Measurements from ENCODE around the gene USP44.
A peak's percentile ranks its signal among the peaks of the same experiment; 100 is the strongest.

The USP44 gene

DNA sequence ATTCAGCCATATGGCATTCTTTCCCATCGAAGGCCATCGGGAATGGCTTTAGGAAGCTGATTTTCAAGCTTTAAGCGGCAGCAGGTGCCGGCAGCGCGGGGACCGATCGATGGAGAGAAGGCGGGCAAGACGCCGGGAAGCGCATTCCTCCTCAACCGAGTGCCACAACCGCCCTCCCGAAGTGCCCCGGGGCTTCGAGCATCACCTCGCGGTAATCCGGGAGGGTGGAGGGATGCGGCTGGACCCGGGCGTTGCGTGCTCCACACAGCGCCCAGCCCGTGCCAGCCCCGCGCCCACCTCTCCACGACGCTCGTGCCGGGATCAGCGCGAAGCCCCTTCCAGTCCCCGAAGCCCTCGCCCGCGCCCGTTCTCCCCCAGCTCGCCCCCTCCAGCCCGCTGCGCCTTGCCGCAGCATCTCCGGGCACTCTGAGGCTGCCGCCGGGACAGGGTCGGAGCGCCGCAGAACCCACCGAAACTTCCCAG is 3.2 kb downstream of the USP44 start:
- DNase-seq (ENCODE audit: low spot score), result peak; percentile 62

DNA sequence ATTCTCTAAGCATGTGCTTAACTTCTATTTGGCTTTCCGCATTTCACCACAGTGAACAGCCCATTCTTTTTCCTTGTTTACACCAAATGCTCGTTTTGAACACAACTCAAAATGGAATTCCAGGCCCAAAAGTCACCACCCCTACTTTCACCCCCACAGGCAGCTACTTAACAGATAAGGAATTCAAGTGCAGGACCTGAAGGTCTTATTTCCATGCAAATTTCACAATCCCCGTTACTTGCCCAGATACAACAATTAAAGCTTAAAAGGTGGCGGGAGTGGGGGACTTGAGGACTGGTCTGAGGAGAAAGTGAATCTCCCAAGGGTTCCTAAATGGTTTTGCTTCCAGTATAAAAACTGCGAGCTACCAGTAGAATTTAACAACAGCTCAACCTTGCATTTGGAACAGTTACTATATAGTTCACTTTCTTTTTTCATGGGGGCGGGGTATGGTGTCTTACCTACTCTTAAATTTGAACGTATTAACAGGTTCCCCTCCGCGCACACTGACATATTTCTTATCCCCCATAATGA is 3.7 kb downstream of the USP44 start:
- DNase-seq (ENCODE audit: low spot score), result no peak

DNA sequence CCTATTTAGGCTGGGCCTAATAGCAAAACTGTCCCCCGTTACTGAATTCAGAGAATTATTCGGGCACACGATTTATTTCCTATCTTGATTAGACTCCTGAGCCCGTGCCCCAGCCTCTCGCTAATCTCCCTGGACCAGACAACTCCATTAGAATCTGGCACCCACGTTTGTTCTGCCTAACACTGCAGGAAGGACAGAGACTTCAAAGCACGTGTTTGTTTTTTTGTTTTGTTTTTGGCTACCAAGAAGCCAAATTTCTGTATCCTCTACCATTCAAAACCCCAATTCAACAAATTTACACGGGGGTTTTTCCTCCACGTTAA is 4.8 kb downstream of the USP44 start:
- no peak for DNase-seq (ENCODE audit: low spot score)

DNA sequence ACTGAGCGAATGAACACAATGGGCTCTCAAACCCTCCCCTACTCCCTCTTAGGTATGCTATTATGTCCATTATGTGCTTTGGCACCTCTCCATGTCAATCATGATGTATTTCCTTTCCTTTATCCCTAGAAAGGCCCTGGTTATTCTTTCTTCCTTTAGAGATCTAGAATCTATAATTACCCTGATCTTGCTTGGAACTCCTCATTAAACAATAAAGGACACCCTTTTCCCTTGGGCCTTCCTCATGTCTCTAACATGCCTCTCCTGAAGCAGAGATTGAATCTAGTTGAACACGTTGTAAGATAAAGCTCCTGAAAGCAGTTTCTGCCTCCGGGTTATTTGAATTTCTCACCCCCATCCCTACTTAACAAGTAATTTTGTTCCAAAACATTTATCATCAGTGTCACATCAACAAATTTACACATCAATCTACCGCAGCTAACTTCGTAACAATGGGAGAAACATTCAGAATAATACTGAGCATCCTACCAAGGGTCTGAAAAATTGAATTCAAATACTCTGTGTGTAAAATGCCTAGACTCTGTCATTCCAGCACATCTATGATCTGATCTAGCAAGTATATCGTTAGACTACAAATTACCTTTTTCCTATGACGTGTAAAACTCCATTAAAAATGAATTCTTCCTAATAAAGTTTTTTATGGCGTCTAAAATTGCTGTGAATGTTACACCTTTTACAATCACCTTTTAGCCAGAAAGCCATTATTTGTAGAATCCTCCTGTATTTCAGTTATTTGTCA is 5.4 kb downstream of the USP44 start:
- DNase-seq (ENCODE audit: low spot score), result no peak

DNA sequence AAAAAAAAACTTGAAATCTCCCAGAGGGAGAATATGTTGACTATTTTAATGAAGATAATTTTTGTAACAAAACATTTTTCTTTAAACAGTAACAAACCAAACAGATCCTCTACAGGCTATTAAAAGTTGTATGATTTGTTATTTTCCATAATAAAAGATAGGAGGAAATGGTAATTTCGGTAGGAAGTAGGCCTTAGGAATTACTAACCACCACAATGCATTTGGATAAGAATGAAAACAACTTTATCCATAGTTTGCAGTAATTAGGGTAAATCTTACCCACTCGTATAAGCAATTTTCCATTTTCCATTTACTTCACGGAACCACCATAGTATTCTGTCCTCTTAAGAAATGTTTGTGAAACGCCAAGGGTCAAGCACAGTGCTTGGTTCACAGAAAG is 6.0 kb downstream of the USP44 start:
- DNase-seq (ENCODE audit: low spot score), result no peak

DNA sequence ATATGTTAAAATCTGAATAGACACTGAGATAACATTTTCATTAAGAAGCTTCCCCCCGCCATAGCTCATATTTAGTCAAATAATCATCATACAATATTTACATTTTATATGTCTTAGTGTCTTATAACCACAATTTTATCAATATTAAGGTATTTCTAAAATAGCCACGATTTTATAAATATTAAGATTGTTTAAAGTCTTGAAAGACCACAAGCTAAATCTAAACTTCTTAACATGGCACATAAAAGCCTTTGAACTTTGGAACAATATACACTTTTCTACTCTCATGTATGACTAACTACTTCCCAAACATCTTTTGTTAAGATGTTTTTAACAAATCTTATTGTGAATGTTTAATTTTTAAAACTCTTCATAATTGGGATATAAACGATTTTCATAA is 6.5 kb downstream of the USP44 start:
- no peak for DNase-seq (ENCODE audit: low spot score)

DNA sequence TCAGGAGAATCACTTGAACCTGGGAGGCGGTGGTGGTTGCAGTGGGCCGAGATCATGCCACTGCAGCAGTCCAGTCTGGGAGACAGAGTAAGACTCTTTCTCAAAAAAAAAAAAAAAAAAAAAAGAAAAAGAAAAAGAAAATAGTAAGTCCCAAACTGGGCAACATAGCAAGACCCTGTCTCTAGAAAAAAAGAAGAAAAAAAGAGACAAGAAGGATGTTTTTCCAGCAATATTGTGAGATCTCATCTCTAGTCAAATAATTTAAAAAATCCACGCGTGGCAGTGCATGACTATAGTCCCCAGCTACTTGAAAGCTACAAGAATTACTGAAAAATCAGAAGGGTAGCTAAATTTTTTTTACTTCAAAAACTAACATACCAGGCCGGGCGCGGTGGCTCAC is 8.0 kb downstream of the USP44 start:
- no peak for DNase-seq (ENCODE audit: low spot score)

DNA sequence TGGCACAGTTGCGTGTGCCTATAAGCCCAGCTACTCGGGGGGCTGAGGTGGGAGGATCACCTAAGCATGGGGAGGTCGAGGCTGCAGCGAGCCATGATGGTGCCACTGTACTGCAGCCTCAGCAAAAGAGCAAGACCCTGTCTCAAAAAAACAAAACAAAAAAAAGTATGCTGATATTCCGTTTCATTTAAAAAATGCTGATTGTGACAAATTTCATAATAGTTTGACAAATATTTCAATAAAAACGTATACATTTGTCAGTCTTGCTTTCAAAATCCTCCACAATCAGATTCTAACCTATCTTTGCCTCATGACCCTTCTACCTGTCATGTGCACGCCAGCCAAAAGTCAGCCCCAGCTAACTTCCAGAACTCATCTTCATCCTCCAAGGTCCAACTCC is 9.8 kb downstream of the USP44 start:
- no peak for DNase-seq (ENCODE audit: low spot score)

DNA sequence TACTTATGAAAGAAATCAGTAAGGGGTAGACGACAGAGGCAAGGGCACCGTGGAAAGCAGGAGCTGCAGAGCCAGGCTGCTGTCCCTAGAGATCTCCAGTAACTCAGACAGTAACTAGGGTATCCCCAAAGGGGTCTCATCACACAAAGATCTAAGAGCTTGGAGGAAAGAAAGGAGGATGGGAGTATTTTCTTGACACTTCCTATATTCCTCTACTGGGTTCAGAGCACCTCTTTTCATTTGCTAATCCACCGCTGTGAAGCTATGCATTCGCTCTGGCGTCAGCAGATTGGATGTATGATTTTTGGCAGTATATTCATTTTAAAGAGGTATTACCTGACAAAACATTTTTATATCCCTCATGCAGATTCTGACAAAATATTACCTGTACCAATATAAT is 12.6 kb downstream of the USP44 start:
- DNase-seq (ENCODE audit: low spot score), result no peak

DNA sequence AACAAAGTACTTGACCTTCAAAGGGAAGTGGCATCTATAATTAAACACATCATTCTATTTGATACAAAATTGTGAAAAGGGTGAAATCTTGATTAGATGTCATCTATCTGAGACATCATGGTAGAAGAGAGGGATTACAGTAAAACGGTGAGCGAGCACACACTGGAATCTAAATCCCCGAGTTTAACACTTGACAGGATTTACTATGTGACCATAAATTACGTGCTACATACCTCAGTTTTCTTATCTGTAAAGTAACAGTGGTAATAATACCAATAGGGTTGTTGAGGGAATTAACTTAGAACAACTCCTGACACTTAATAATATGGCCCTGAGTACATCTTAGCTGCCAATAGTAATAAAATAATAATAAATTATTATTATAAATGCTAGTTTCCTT is 13.3 kb downstream of the USP44 start:
- no peak for DNase-seq (ENCODE audit: low spot score)

DNA sequence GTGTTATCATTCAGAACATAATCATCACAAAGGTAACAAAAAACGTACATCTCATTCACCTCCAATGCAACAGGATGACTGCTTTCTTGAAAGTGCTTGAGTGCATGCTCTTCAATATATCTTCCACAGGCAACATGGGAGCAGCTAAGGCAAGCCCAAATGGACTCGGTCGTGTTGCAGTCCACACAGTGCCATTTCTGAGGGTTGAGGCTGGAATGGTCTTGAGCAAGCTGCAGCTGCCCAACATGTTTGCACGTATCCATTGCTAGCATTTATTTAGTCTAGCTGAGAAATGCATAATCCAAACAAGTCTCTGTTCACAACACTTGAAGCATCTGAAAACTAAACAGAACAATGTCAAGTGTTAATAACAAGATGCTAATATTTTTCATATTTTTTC is 17.3 kb downstream of the USP44 start:
- no peak for DNase-seq (ENCODE audit: low spot score)

DNA sequence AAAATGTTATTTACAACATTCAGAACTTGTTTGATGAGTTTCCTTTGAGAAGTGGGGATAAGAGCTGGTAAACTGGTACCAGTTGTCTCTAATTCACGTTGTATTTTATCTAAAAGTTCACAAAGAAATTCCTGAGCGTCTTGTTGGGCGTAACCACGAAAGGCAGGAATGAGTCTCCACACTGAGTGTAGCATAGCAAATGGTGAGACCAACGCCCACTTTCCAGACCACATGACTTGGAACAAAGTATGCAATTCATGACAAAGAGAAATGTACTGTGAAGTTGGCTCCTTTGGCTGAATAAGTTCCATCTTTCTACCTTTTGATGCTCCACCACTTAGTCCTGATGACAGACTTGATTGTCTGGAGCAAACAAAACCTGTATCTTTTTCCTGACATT is 18.4 kb downstream of the USP44 start:
- DNase-seq (ENCODE audit: low spot score), result no peak

DNA sequence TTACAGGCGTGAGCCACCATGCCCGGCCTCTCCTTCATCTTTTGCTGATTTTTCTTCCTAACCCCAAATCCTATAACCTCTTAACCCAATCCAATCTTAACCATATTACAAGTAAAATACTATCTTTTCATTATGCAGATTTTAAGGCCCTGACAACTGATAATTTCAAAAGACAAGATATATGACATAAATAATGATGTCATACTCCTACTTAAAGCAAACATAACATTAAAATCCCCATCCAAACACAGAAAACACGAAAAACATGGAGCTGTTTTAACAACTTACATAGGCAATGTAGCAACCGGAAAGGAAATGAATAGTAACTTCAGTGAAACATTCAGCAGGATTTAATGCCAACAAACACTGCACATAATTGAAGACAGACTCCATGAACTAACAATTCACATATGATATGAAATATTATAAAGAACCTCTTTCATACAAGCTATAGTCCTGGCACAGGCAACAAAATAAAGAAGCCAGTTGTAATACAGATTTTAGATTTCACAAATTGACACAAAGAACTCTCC is 21.5 kb downstream of the USP44 start:
- no peak for DNase-seq (ENCODE audit: low spot score)

DNA sequence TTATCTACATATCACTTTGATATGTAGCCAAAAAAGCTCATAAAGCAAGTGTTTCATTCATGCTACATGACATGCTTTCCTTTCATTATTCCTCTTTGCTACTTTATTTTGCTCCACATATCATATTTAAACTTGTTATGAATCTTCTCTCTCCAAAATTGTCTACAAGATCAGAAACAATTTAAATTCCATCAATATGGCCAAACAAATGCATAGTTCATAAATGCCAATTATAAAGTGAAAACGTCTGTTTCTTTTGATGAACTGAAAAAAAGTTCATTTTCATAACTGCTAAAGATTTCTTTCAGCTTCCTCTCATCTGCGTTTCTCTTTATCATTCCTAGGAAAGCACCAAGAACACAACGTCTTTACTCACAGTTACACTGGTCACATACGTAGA is 22.8 kb downstream of the USP44 start:
- DNase-seq (ENCODE audit: low spot score), result no peak

DNA sequence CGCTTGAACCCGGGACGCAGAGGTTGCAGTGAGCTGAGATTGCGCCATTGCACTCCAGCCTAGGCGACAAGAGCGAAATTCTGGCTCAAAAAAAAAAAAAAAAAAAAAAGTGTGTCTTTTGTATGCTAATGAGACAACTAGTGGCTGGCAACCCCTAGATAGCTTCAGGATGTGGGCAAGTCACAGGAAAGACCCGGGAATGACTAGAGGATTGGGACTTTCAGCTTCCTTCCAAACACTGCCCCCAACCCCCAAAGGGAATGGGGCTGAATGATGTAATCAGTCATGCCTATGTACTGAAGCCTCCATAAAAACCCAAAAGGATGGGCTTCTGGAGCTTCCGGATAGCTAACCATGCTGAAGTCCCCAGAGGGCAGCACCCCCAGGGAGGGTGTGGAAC is 28.6 kb downstream of the USP44 start:
- DNase-seq (ENCODE audit: low spot score), result no peak

DNA sequence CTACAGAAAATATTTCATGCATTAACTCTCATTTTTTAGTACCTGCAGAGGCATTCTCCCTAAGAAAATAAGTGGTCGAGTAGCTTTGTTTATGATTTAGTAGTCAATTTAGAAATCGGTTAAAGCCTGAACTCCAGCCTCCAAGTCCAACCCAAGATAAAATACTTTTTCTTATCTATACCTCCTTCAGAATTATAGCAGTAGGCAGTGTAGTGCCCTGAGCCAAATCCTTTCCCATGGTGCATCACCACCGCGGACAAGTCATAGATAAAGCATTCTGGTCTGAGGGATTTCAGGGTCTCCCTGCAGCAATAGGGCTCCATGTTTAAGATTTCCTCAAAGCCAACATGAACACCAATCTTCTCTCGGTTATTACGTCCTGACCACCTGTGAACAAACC is 30.5 kb downstream of the USP44 start:
- no peak for DNase-seq (ENCODE audit: low spot score)

DNA sequence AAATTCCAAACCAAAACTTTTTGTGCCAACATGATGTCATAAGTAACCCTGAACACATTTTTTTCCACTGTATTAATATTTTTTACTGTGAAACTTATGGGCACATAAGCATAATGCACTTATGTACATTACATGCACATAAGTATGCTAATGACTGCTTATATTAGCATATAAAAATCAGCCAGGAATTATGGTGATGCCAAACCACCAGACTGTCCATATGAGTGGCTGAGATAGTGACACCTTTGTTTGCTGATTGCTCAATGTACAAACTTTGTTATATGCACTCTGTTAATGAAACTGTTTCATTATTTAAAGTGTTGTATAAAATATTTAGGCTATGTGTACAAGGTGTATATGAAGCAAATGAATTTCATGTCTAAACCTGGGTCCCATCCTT is 32.3 kb downstream of the USP44 start:
- no peak for DNase-seq (ENCODE audit: low spot score)

DNA sequence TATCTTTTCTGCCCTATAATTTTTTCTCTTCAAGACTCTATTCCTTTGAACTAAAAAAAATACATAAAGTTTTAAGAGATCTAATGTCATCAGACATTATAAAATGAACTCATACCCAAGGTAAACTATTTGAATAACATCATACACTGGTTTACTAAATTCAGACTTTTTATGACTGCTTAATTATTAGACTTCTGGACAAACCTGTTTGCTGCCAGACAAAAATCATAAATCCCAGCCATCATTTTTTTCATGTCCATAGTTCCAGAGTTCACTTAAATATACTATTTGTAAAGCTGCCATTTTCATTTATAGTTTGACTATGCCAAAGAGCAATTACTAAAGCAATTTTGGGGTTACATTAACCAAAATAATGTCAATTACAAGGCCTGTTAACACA is 34.0 kb downstream of the USP44 start:
- DNase-seq (ENCODE audit: low spot score), result no peak

DNA sequence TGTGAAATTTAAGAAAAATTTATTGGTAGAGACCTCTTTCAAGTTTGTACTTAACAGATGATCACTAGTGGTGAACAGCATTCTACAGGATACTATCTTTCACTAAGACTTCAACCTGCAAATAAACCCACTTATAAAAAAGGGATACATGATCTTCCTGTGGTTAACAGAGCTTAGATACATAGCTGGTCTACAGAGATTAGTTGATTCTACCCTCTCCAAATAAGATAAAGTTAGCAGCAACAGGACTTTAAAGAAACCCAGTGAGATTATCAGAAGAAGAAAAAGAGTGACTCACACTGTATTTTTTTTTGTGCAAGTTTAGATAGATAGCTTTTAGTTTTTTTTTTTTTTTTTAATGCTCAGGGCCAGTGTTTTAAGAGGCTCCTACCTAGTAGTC is 34.5 kb downstream of the USP44 start:
- DNase-seq (ENCODE audit: low spot score), result no peak

DNA sequence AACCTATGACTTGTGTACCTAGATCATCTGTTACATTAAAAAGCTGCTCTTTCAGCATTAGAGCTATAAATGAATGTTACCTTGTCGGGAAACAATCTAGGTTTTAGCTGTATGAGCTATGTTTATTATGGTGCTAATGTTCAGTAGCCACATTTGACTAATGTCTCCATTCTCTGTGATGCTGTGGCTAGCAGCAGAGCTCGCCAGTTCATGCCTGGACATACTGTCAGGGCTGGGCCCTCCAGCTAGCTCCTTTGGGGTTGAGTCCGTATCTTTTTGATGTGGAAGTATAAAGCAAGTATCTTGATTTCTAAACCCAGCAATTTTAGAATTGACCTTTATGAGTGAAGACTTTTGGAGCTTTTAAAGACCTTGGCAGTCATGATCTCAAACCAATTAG is 36.1 kb downstream of the USP44 start:
- no peak for DNase-seq (ENCODE audit: low spot score)

DNA sequence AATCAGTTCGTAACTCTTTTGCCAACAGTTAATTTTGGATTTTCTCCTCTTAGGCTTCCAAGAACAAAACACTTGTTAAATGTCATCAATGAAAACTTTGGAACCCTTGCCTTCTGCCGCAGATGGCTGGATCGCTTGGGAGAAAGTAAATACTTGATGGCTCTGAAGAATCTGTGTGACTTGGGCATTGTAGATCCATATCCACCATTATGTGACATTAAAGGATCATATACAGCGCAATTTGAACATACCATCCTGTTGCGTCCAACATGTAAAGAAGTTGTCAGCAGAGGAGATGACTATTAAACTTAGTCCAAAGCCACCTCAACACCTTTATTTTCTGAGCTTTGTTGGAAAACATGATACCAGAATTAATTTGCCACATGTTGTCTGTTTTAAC is 37.7 kb downstream of the USP44 start:
- no peak for DNase-seq (ENCODE audit: low spot score)

DNA sequence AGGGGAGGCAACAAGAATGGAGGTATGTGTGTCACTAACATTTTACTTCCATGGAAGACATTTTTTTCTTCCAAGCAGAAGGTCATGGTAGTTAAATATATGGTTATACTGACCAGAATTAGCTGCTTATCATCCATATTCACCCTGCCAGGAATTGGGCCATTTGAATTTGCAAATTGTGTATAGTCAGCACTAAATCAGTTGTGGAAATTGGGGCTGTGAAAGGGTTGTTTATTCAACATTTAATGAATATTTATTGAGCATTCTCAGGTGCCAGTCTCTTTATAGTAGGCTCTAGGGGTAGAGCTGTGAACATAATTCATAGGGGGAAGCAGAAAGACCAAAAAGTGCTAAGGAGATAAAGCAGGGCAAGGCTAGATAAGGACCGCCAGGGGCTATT is 39.3 kb downstream of the USP44 start:
- DNase-seq (ENCODE audit: low spot score), result no peak

DNA sequence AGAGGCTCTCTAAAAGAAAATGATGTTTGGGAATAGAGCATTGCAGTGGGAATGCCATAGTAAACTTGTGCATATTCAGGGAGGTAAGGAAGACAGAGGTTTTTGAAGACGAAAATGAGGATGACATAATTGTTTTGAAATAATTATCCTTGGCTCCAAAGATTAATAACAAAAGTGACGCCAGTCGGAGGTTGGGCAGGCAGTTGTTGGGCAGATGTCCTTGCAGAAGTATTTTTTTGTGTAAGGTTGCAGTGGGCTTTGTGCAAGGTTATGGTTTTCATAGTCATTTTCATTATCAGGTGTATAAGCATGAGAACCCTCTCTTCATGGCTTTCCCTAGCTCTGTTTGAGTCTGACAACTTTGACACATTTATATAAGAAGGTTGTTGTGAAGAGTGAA is 42.0 kb downstream of the USP44 start:
- DNase-seq (ENCODE audit: low spot score), result no peak

Data from D341Med (cell line).